GM19239 (cell line): ENCODE measurements around the gene SRBD1.

Experiments
- DNase-seq: peaks from one replicate; pipeline ENCODE4 v3.0.0; 2011; ENCODE audit warnings: low spot score; ENCODE audit not compliant: insufficient read length
- FAIRE-seq: peaks from 2 replicates; lab custom pipeline; 2011; peaks lifted over from hg19 to GRCh38; lab: Jason Lieb, UNC

Gene SRBD1

GRCh38 chr2:45598545-45598944, 12.5 kb downstream of the SRBD1 start:
- no peak for DNase-seq
- FAIRE-seq: no peak

GRCh38 chr2:45596761-45597160, 14.3 kb downstream of the SRBD1 start:
- no peak for DNase-seq
- no peak for FAIRE-seq

GRCh38 chr2:45595721-45596435, 15.2 kb downstream of the SRBD1 start:
- DNase-seq: no peak
- no peak for FAIRE-seq

- DNase-seq (no peak), FAIRE-seq (no peak)
Observed at GRCh38 chr2:45591073-45591472, 20.0 kb downstream of the SRBD1 start.

GRCh38 chr2:45588158-45588829, 22.8 kb downstream of the SRBD1 start:
- FAIRE-seq (no peak), DNase-seq (no peak)

- FAIRE-seq: no peak
- DNase-seq: no peak
Observed at GRCh38 chr2:45586600-45586999, 24.5 kb downstream of the SRBD1 start.

- DNase-seq (no peak), FAIRE-seq (peak; percentile 72)
Observed at GRCh38 chr2:45585267-45585861, 25.7 kb downstream of the SRBD1 start.

- FAIRE-seq (no peak), DNase-seq (no peak)
Observed at GRCh38 chr2:45583977-45584376, 27.1 kb downstream of the SRBD1 start.

GRCh38 chr2:45582522-45582921, 28.5 kb downstream of the SRBD1 start:
- DNase-seq (no peak), FAIRE-seq (no peak)

- DNase-seq (no peak), FAIRE-seq (no peak)
Observed at GRCh38 chr2:45578056-45578843, 32.8 kb downstream of the SRBD1 start.

- FAIRE-seq (no peak), DNase-seq (no peak)
Observed at GRCh38 chr2:45577441-45577840, 33.6 kb downstream of the SRBD1 start.

GRCh38 chr2:45575881-45576280, 35.2 kb downstream of the SRBD1 start:
- DNase-seq: no peak

GRCh38 chr2:45572979-45573378, 38.1 kb downstream of the SRBD1 start:
- FAIRE-seq (no peak), DNase-seq (no peak)

More at GRCh38 chr2:45575881-45576280, 35.2 kb downstream of the SRBD1 start:
- FAIRE-seq: no peak

- no peak for FAIRE-seq
Observed at GRCh38 chr2:45571940-45572339, 39.1 kb downstream of the SRBD1 start.

GRCh38 chr2:45570671-45571334, 40.3 kb downstream of the SRBD1 start:
- FAIRE-seq (no peak), DNase-seq (no peak)

More at GRCh38 chr2:45571940-45572339, 39.1 kb downstream of the SRBD1 start:
- DNase-seq: no peak

- FAIRE-seq (no peak), DNase-seq (no peak)
Observed at GRCh38 chr2:45568935-45569334, 42.1 kb downstream of the SRBD1 start.

GRCh38 chr2:45567974-45568789, 42.9 kb downstream of the SRBD1 start:
- FAIRE-seq (peak; percentile 96), DNase-seq (peak; percentile 34)

- DNase-seq (no peak), FAIRE-seq (peak; percentile 23)
Observed at GRCh38 chr2:45567288-45567963, 43.6 kb downstream of the SRBD1 start.

GRCh38 chr2:45559436-45559835, 51.6 kb downstream of the SRBD1 start:
- FAIRE-seq (no peak), DNase-seq (no peak)
